Ascending aorta (tissue), 2 donors: Measurements from ENCODE around the gene LRRC74A. TPM values are rescaled to one million over a fixed set of nuclear protein-coding genes. Genes with fewer than 3 reads are reported as not detected.
A peak's percentile ranks its signal among the peaks of the same experiment; 100 is the strongest.

Source experiments
- DNase-seq, 2 donors: peaks; one replicate each; pipeline ENCODE4 v3.0.0-alpha.2; 2019; ENCODE audit warnings: low spot score in 2 of 2
- H3K27ac ChIP-seq, 2 donors: fragments of 200-600 bp; sonication (generic); one replicate each; pipeline ENCODE4 v1.5.1; 2016 to 2017; ENCODE audit warnings: mild to moderate bottlenecking in 1 of 2
- H3K27me3 ChIP-seq: fragments of 200-600 bp; sonication (generic); one replicate; pipeline ENCODE4 v1.5.1; 2017
- H3K36me3 ChIP-seq, 2 donors: fragments of 200-600 bp; sonication (generic); one replicate each; pipeline ENCODE4 v1.5.1; 2016
- H3K4me1 ChIP-seq, 2 donors: fragments of 200-600 bp; sonication (generic); one replicate each; pipeline ENCODE4 v1.5.1; 2016 to 2017; ENCODE audit warnings: mild to moderate bottlenecking in 1 of 2
- H3K4me3 ChIP-seq, 2 donors: fragments of 200-600 bp; sonication (generic); one replicate each; pipeline ENCODE4 v1.5.1; 2016 to 2017; ENCODE audit warnings: mild to moderate bottlenecking in 1 of 2
- H3K9me3 ChIP-seq, 2 donors: fragments of 200-600 bp; sonication (generic); one replicate each; pipeline ENCODE4 v1.5.1; 2016
- intact Hi-C: fragments of 100-400 bp; cut with DNase I; formaldehyde crosslinking; loops from one replicate; pipeline ENCODE4 v1.15.1; 2023
- total RNA-seq: library from RNA; depleted of rRNA; stranded (reverse); fragments of >200 nt; gene quantifications from one replicate; pipeline ENCODE4 v1.1.0, GENCODE V29; 2016
- TF ChIP-seq, protein P1 (sequence below), 3 experiments: fragments of 200-600 bp in 2 of 3; fragments of 450-650 bp in 1 of 3; sonication (generic) in 2 of 3; IDR thresholded peaks; one replicate each; pipeline ENCODE4 v1.5.1; 2016 to 2019; ENCODE audit warnings: antibody characterized with exemption in 3 of 3, mild to moderate bottlenecking in 1 of 3, moderate library complexity in 1 of 3

Gene LRRC74A
- total RNA-seq, 1 donor from 2014 or later, result not detected

DNA sequence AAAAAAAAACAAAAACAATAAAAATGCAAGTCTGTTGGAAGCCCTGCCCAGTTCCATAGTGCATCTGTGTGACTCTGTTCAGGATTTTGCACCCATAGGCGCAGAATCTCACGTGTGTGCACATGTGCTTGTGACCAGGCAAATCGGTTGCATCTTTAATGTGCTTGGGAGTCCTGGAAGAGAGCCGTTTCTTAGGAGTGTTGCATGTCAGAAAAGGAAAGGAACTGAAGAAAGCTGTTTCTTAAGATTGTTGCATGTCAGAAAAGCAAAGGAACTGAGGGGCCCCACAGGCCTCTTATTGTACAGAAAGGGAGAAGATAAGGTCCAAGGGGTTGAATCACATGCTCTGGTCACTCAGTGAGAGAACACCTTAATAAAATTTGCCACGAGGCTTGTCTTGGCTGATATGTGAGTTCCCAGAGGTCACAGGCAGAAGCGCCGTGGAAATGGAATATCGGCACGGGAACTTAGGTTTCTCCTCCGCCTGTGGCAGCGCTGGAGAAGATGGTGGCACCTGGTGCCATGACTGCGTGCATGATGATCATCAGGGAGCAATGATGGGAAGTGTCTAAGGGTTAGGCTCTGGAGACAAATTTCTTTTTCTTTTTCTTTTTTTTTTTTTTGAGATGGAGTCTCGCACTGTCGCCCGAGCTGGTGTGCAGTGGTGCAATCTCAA lies 90.0 kb downstream of the LRRC74A start:
- TF ChIP-seq, protein P1, sequence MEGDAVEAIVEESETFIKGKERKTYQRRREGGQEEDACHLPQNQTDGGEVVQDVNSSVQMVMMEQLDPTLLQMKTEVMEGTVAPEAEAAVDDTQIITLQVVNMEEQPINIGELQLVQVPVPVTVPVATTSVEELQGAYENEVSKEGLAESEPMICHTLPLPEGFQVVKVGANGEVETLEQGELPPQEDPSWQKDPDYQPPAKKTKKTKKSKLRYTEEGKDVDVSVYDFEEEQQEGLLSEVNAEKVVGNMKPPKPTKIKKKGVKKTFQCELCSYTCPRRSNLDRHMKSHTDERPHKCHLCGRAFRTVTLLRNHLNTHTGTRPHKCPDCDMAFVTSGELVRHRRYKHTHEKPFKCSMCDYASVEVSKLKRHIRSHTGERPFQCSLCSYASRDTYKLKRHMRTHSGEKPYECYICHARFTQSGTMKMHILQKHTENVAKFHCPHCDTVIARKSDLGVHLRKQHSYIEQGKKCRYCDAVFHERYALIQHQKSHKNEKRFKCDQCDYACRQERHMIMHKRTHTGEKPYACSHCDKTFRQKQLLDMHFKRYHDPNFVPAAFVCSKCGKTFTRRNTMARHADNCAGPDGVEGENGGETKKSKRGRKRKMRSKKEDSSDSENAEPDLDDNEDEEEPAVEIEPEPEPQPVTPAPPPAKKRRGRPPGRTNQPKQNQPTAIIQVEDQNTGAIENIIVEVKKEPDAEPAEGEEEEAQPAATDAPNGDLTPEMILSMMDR (IDR thresholded peaks at IDR 0.05), result no peak
- Histone ChIP-seq H3K4me1 (peaks cover 27 to 49% of the 10 kb centered on the region in 2 donors), H3K27me3 (no peaks in the 10 kb centered on the region), H3K27ac (no peak overlapping the region), H3K36me3 (no peaks in the 10 kb centered on the region), H3K4me3 (no peak overlapping the region), H3K9me3 (no peaks in the 10 kb centered on the region)
- intact Hi-C loops, result no loop called here
- no peak for DNase-seq

DNA sequence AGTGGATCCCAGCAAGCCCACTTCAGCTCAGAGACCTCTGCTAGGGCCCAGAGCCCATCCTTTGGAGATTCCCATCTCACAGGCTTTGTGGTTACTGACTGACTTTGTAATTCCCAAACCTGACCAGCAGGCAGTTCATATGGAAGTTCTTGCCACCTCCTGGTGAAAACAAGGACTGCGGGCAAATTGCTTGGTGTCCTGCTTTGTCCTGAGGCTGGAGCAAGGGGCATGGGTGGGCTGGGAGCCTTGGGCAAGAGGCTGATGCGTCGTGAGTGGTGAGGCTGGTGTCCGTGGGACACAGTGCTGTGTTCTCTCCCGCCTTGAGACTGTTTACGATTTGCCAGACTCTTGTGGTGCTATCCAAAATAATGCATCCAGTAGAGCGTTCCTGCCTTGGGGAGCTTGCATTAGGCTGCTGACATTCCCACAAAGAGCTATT lies 91.0 kb downstream of the LRRC74A start:
- Histone ChIP-seq H3K9me3 (no peaks in the 10 kb centered on the region), H3K27me3 (no peaks in the 10 kb centered on the region), H3K36me3 (no peaks in the 10 kb centered on the region), H3K4me1 (peaks cover 27 to 49% of the 10 kb centered on the region in 2 donors), H3K27ac (peak overlapping the region; percentile 84 to 85), H3K4me3 (no peak overlapping the region)
- DNase-seq, result peak in 1 of 2 donors; percentile 79
- intact Hi-C loops, result no loop called here
- TF ChIP-seq, protein P1 (IDR thresholded peaks at IDR 0.05), result peak; percentile 38 to 53 (median 47)

DNA sequence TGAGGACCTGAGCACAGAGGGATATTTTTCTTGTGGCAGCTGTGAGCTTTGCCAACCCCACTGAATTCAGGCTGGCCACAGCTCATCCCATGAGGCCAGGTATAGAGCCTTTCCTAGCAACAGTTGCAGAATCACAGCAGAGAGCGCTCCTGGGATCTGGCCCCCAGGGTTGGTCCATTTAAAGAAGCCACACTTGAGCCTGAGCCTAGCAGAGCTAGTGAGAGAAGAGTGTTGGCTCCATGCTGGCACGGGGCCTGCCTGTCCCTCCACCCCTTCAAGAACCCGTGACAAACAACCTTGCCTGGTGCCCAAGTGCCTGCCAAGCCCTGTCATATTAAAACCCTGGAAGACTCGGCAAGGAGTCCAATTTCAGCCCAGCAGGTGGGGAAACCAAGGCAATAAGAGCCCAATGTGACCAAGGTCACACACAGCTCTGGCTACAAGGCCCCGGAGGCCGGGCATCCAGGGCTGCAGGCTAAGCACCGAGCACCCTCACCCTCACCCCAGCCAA lies 91.6 kb downstream of the LRRC74A start:
- Histone ChIP-seq H3K27ac (peak overlapping the region; percentile 84 to 85), H3K9me3 (no peaks in the 10 kb centered on the region), H3K36me3 (no peaks in the 10 kb centered on the region), H3K27me3 (no peaks in the 10 kb centered on the region), H3K4me1 (peaks cover 27 to 49% of the 10 kb centered on the region in 2 donors), H3K4me3 (peak overlapping the region in 1 of 2 donors; percentile 12)
- TF ChIP-seq, protein P1 (IDR thresholded peaks at IDR 0.05), result no peak
- intact Hi-C loops, result loop anchor here (1.0 to 2.0 kb wide), 6 partner anchors 39 to 181 kb away; partner anchors contain the start of gene CIPC
- peak in 1 of 2 donors; percentile 76 for DNase-seq

DNA sequence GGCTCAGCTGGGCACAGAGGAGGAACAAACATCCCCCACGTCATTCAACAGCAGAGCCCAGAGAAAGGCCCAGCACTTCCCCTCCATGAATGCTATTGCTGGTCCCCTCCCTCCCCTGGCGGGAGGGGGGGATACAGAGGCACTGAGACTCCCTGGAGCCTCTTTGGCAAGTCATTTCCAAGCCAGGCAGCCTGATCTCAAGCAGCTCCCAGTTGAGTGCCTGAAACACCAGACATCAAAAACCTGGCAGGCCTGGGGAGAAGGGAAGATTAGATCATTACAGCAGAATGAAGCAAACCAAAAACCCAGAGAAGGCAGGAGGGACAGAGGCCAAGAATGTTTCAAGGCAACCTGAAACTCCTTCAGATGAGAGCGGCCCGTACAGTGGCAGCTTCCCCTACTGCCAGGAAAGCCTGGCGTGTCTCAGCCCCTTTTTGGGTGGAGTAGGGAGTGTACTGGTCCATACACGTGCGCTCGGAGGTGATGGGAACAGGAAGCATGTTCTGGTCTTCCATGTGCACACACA lies 92.1 kb downstream of the LRRC74A start:
- H3K9me3 ChIP-seq, result no peaks in the 10 kb centered on the region
- TF ChIP-seq, protein P1 (IDR thresholded peaks at IDR 0.05), result peak in 1 of 3 experiments; percentile 10
- peaks cover 27 to 46% of the 10 kb centered on the region in 2 donors for H3K4me1 ChIP-seq
- H3K4me3 ChIP-seq, result peak overlapping the region in 1 of 2 donors; percentile 12
- no peaks in the 10 kb centered on the region for H3K36me3 ChIP-seq
- DNase-seq, result peak in 1 of 2 donors; percentile 90
- peak overlapping the region; percentile 84 to 85 for H3K27ac ChIP-seq
- intact Hi-C loops, result loop anchor here (1.0 to 2.0 kb wide), 6 partner anchors 38 to 180 kb away; partner anchors contain the start of gene CIPC
- H3K27me3 ChIP-seq, result no peaks in the 10 kb centered on the region

DNA sequence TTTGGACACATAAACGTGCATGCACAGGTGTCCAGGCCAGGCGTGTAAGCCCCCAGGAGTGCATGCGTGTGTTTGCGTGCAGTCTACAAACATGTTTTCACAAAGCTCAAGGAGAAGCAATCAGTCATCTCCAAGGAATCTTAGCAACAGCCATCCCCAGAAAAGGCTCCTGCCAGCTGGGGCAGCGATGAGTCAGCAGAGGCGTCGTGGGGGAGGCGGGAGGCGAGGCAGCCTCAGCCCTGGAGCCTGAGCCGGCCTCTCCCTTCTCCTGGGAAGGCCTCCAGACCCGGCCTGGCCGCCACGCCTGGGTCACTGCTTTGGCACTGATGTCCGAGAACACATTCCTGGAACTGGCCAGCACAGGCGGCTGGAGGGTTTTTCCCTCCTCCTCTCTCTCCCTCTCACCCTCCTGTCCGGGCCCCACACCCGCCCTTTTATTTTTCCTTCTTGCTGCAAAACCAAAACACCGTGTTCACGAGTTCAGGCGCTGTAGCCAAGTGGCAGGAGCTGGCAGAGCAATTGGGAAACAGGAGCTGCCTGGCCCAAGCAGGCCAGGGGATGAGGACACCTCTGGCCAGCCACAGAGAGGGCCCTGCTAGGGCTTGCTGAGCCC lies 92.7 kb downstream of the LRRC74A start:
- DNase-seq, result peak; percentile 91 to 99
- H3K36me3 ChIP-seq, result no peaks in the 10 kb centered on the region
- intact Hi-C loops, result loop anchor here (1.0 to 2.0 kb wide), 8 partner anchors 18 to 179 kb away; partner anchors contain the start of gene CIPC
- TF ChIP-seq, protein P1 (IDR thresholded peaks at IDR 0.05), result peak in 1 of 3 experiments; percentile 24
- peaks cover 23 to 40% of the 10 kb centered on the region in 2 donors for H3K4me1 ChIP-seq
- H3K27ac ChIP-seq, result peak overlapping the region; percentile 85 to 86
- H3K9me3 ChIP-seq, result no peaks in the 10 kb centered on the region
- no peaks in the 10 kb centered on the region for H3K27me3 ChIP-seq
- peak overlapping the region in 1 of 2 donors; percentile 22 for H3K4me3 ChIP-seq

Other genes with a start within 250 kb of the LRRC74A start
- gene VASH1, start 64.9 kb upstream of the LRRC74A start, total RNA-seq, result 28.4 TPM
- gene ANGEL1, start 13.5 kb upstream of the LRRC74A start, total RNA-seq, result 15.5 TPM
- gene IRF2BPL, start 202.3 kb downstream of the LRRC74A start, total RNA-seq, result 68.1 TPM